GM21723 (cell line): ENCODE results near the gene BIRC5.
"Not testable (repeated sequence)": the region's sequence is repeated elsewhere in the genome, so short reads cannot be mapped to it uniquely, and the experiment has no call there.

Source experiments
- ATAC-seq: cut with Tn5 transposase; IDR thresholded peaks from one replicate; pipeline ENCODE4 v1.9.1; 2021; ENCODE audit warnings: mild to moderate bottlenecking, moderate library complexity; ENCODE audit not compliant: unreplicated experiment

BIRC5 gene

GRCh38 chr17:78238823-78239488 lies 24.9 kb downstream of the BIRC5 start:
- no peak for ATAC-seq

- no peak for ATAC-seq
Observed at GRCh38 chr17:78239489-78239931, 25.5 kb downstream of the BIRC5 start.

- ATAC-seq: no peak
Observed at GRCh38 chr17:78240012-78240655, 26.1 kb downstream of the BIRC5 start.

- no peak for ATAC-seq
Observed at GRCh38 chr17:78240839-78241238, 26.8 kb downstream of the BIRC5 start.

GRCh38 chr17:78241277-78242023 lies 27.4 kb downstream of the BIRC5 start:
- ATAC-seq: no peak

- ATAC-seq: peak; percentile 46
Observed at GRCh38 chr17:78242024-78242742, 28.1 kb downstream of the BIRC5 start.

- ATAC-seq: no peak
Observed at GRCh38 chr17:78247304-78247703, 33.3 kb downstream of the BIRC5 start.

GRCh38 chr17:78248051-78248914 lies 34.2 kb downstream of the BIRC5 start:
- ATAC-seq: no peak

- no peak for ATAC-seq
Observed at GRCh38 chr17:78249074-78249817, 35.2 kb downstream of the BIRC5 start.

GRCh38 chr17:78249818-78250806 lies 36.1 kb downstream of the BIRC5 start:
- ATAC-seq: no peak

GRCh38 chr17:78250891-78251772 lies 37.1 kb downstream of the BIRC5 start:
- ATAC-seq: peak; percentile 40

GRCh38 chr17:78251773-78252103 lies 37.7 kb downstream of the BIRC5 start:
- no peak for ATAC-seq

GRCh38 chr17:78252111-78252634 lies 38.1 kb downstream of the BIRC5 start:
- ATAC-seq: no peak

- no peak for ATAC-seq
Observed at GRCh38 chr17:78252701-78253635, 38.9 kb downstream of the BIRC5 start.

GRCh38 chr17:78253636-78253945 lies 39.5 kb downstream of the BIRC5 start:
- not testable (repeated sequence) for ATAC-seq

GRCh38 chr17:78253946-78254672 lies 40.1 kb downstream of the BIRC5 start:
- ATAC-seq: peak; percentile 45
